Ramos (cell line): Measurements from ENCODE around the gene CDH8.

Experiments used
- in situ Hi-C: fragments of 300-500 bp; cut with MboI; formaldehyde crosslinking; loops from one replicate; pipeline ENCODE4 v1.14.3; 2022; ENCODE audit warnings: low sequenced_read_pairs; ENCODE audit not compliant: unreplicated experiment

CDH8 gene

GRCh38 chr16:61677776-61678175 is 358.5 kb downstream of the CDH8 start:
- in situ Hi-C loops, result no loop called here

GRCh38 chr16:61676740-61677139 is 359.5 kb downstream of the CDH8 start:
- in situ Hi-C loops, result no loop called here

- in situ Hi-C loops, result no loop called here
Observed at GRCh38 chr16:61671161-61671560, 365.1 kb downstream of the CDH8 start.

GRCh38 chr16:61665512-61665911 is 370.7 kb downstream of the CDH8 start:
- in situ Hi-C loops, result no loop called here

GRCh38 chr16:61659936-61660335 is 376.3 kb downstream of the CDH8 start:
- in situ Hi-C loops, result no loop called here

GRCh38 chr16:61654962-61655361 is 381.3 kb downstream of the CDH8 start:
- in situ Hi-C loops, result no loop called here

GRCh38 chr16:61653544-61653943 is 382.7 kb downstream of the CDH8 start:
- in situ Hi-C loops, result no loop called here

GRCh38 chr16:61645561-61645960 is 390.7 kb downstream of the CDH8 start:
- in situ Hi-C loops, result no loop called here

- in situ Hi-C loops, result no loop called here
Observed at GRCh38 chr16:61644736-61645135, 391.5 kb downstream of the CDH8 start.

GRCh38 chr16:61617219-61617783 is 418.9 kb downstream of the CDH8 start:
- in situ Hi-C loops, result no loop called here

GRCh38 chr16:61616088-61616487 is 420.1 kb downstream of the CDH8 start:
- in situ Hi-C loops, result no loop called here

- in situ Hi-C loops, result no loop called here
Observed at GRCh38 chr16:61611847-61612491, 424.3 kb downstream of the CDH8 start.

- in situ Hi-C loops, result no loop called here
Observed at GRCh38 chr16:61606581-61606980, 429.7 kb downstream of the CDH8 start.
